ENCODE measurements around the gene RUNX3.
"Not testable (repeated sequence)": the region's sequence is repeated elsewhere in the genome, so short reads cannot be mapped to it uniquely, and the experiment has no call there.

The RUNX3 gene

GRCh38 chr1:24894002-24894401 is 36.1 kb downstream of the RUNX3 start:
- H3K4me1 ChIP-seq (ENCODE audit: insufficient read depth, low read length, poor library complexity, severe bottlenecking), result peaks cover 3% of the 10 kb centered on the region
- no peaks in the 10 kb centered on the region for H4K20me1 ChIP-seq (ENCODE audit: insufficient read depth, low read length, poor library complexity, severe bottlenecking)
- no peak overlapping the region for H3K4me2 ChIP-seq (ENCODE audit: low read depth, low read length, poor library complexity, severe bottlenecking)
- H2AFZ ChIP-seq (ENCODE audit: low read length), result no peak overlapping the region
- no peaks in the 10 kb centered on the region for H3K9me2 ChIP-seq (replicated peaks; ENCODE audit: low read depth, low read length)
- H3K9me3 ChIP-seq (ENCODE audit: insufficient read depth, low read depth, low read length), result peaks cover 9% of the 10 kb centered on the region; the same call in 1 of the 2 replicates
- peaks cover 3% of the 10 kb centered on the region; the same call in 1 of the 2 replicates for H3K36me3 ChIP-seq (ENCODE audit: insufficient read depth, low read length)
- no peak overlapping the region for H3K9ac ChIP-seq (ENCODE audit: low read depth, low read length, poor library complexity, severe bottlenecking)
- TF ChIP-seq EZH2phosphoT487 (IDR thresholded peaks at IDR 0.05; ENCODE audit: borderline replicate concordance) (no peak), CTCF (conservative IDR thresholded peaks at IDR 0.05; ENCODE audit: low read length) (no peak)
- no peaks in the 10 kb centered on the region for H3F3A ChIP-seq (ENCODE audit: low read depth)
- no peaks in the 10 kb centered on the region for H3K79me2 ChIP-seq (ENCODE audit: insufficient read depth, low read length)
- no peaks in the 10 kb centered on the region for H3K27me3 ChIP-seq (ENCODE audit: insufficient read depth, low read length, poor library complexity, severe bottlenecking)
- no peak overlapping the region for H3K4me3 ChIP-seq (ENCODE audit: low read length, poor library complexity, severe bottlenecking)

GRCh38 chr1:24893431-24893830 is 36.6 kb downstream of the RUNX3 start:
- Histone ChIP-seq H3K9me2 (replicated peaks; ENCODE audit: low read depth, low read length) (no peaks in the 10 kb centered on the region), H3K4me2 (ENCODE audit: low read depth, low read length, poor library complexity, severe bottlenecking) (no peak overlapping the region), H3K36me3 (ENCODE audit: insufficient read depth, low read length) (no peaks in the 10 kb centered on the region), H3K4me1 (ENCODE audit: insufficient read depth, low read length, poor library complexity, severe bottlenecking) (peaks cover 3% of the 10 kb centered on the region), H3K9ac (ENCODE audit: low read depth, low read length, poor library complexity, severe bottlenecking) (no peak overlapping the region), H3K79me2 (ENCODE audit: insufficient read depth, low read length) (no peaks in the 10 kb centered on the region), H3K4me3 (ENCODE audit: low read length, poor library complexity, severe bottlenecking) (no peak overlapping the region), H3K27me3 (ENCODE audit: insufficient read depth, low read length, poor library complexity, severe bottlenecking) (no peaks in the 10 kb centered on the region), H3K9me3 (ENCODE audit: insufficient read depth, low read depth, low read length) (peaks cover 9% of the 10 kb centered on the region; the same call in 1 of the 2 replicates), H2AFZ (ENCODE audit: low read length) (no peak overlapping the region), H4K20me1 (ENCODE audit: insufficient read depth, low read length, poor library complexity, severe bottlenecking) (no peaks in the 10 kb centered on the region), H3F3A (ENCODE audit: low read depth) (no peaks in the 10 kb centered on the region)
- no peak for TF ChIP-seq EZH2phosphoT487 (IDR thresholded peaks at IDR 0.05; ENCODE audit: borderline replicate concordance)
- no peak for TF ChIP-seq CTCF (conservative IDR thresholded peaks at IDR 0.05; ENCODE audit: low read length)

- no peaks in the 10 kb centered on the region for H3K79me2 ChIP-seq (ENCODE audit: insufficient read depth, low read length)
- H3K9ac ChIP-seq (ENCODE audit: low read depth, low read length, poor library complexity, severe bottlenecking), result no peak overlapping the region
- H3K4me1 ChIP-seq (ENCODE audit: insufficient read depth, low read length, poor library complexity, severe bottlenecking), result no peaks in the 10 kb centered on the region
- no peak overlapping the region for H3K4me2 ChIP-seq (ENCODE audit: low read depth, low read length, poor library complexity, severe bottlenecking)
- no peak for TF ChIP-seq CTCF (conservative IDR thresholded peaks at IDR 0.05; ENCODE audit: low read length)
- TF ChIP-seq EZH2phosphoT487 (IDR thresholded peaks at IDR 0.05; ENCODE audit: borderline replicate concordance), result no peak
- H3K9me2 ChIP-seq (replicated peaks; ENCODE audit: low read depth, low read length), result no peaks in the 10 kb centered on the region
- no peaks in the 10 kb centered on the region for H3K27me3 ChIP-seq (ENCODE audit: insufficient read depth, low read length, poor library complexity, severe bottlenecking)
- no peaks in the 10 kb centered on the region for H3F3A ChIP-seq (ENCODE audit: low read depth)
- no peak overlapping the region for H2AFZ ChIP-seq (ENCODE audit: low read length)
- H4K20me1 ChIP-seq (ENCODE audit: insufficient read depth, low read length, poor library complexity, severe bottlenecking), result no peaks in the 10 kb centered on the region
- H3K4me3 ChIP-seq (ENCODE audit: low read length, poor library complexity, severe bottlenecking), result no peak overlapping the region
- no peaks in the 10 kb centered on the region for H3K36me3 ChIP-seq (ENCODE audit: insufficient read depth, low read length)
- peaks cover 9% of the 10 kb centered on the region; the same call in 1 of the 2 replicates for H3K9me3 ChIP-seq (ENCODE audit: insufficient read depth, low read depth, low read length)
Measured at GRCh38 chr1:24892188-24893153, 37.6 kb downstream of the RUNX3 start.

- not testable (repeated sequence) for H3F3A ChIP-seq (ENCODE audit: low read depth); H3K36me3 ChIP-seq (ENCODE audit: insufficient read depth, low read length); H3K9ac ChIP-seq (ENCODE audit: low read depth, low read length, poor library complexity, severe bottlenecking); H3K27me3 ChIP-seq (ENCODE audit: insufficient read depth, low read length, poor library complexity, severe bottlenecking); H4K20me1 ChIP-seq (ENCODE audit: insufficient read depth, low read length, poor library complexity, severe bottlenecking); H3K4me1 ChIP-seq (ENCODE audit: insufficient read depth, low read length, poor library complexity, severe bottlenecking); H3K4me3 ChIP-seq (ENCODE audit: low read length, poor library complexity, severe bottlenecking); H3K4me2 ChIP-seq (ENCODE audit: low read depth, low read length, poor library complexity, severe bottlenecking); H2AFZ ChIP-seq (ENCODE audit: low read length); H3K9me3 ChIP-seq (ENCODE audit: insufficient read depth, low read depth, low read length); H3K9me2 ChIP-seq (replicated peaks; ENCODE audit: low read depth, low read length); H3K79me2 ChIP-seq (ENCODE audit: insufficient read depth, low read length)
Measured at GRCh38 chr1:24891367-24891766, 38.7 kb downstream of the RUNX3 start.
